Heart right ventricle (tissue), 16 donors: ENCODE data around the gene FCSK. TPM values are rescaled to one million over a fixed set of nuclear protein-coding genes. Genes with fewer than 3 reads are reported as not detected.
A peak's percentile ranks its signal among the peaks of the same experiment; 100 is the strongest.

Experiments
- ATAC-seq, 8 donors: fragments of 200-7000 bp; cut with Tn5 transposase; one replicate each; pipeline ENCODE4 v1.9.1; 2020; ENCODE audit warnings: mild to moderate bottlenecking in 8 of 8, moderate library complexity in 8 of 8, moderate number of reproducible peaks in 1 of 8
- DNase-seq, 2 donors: peaks; one replicate each; pipeline ENCODE4 v3.0.0-alpha.2; 2020
- H3K27ac ChIP-seq, 10 donors: fragments of 200-600 bp; sonication (generic) in 2 of 10; one replicate each; pipeline versions ENCODE4 v1.5.0 to v1.8.0; 2020 to 2022; ENCODE audit warnings: mild to moderate bottlenecking in 3 of 10
- H3K27me3 ChIP-seq, 7 donors: fragments of 200-600 bp; one replicate each; pipeline ENCODE4 v1.8.0; 2021 to 2022; ENCODE audit warnings: mild to moderate bottlenecking in 2 of 7
- H3K36me3 ChIP-seq, 9 donors: fragments of 200-600 bp; sonication (generic) in 1 of 9; one replicate each; pipeline versions ENCODE4 v1.5.0 to v1.8.0; 2020 to 2022; ENCODE audit warnings: mild to moderate bottlenecking in 2 of 9
- H3K4me1 ChIP-seq, 9 donors: fragments of 200-600 bp; sonication (generic) in 1 of 9; one replicate each; pipeline versions ENCODE4 v1.5.0 to v1.8.0; 2020 to 2022; ENCODE audit warnings: mild to moderate bottlenecking in 4 of 9
- H3K4me3 ChIP-seq, 10 donors: fragments of 200-600 bp; sonication (generic) in 2 of 10; one replicate each; pipeline versions ENCODE4 v1.5.0 to v1.8.0; 2020 to 2022; ENCODE audit warnings: mild to moderate bottlenecking in 7 of 10, moderate library complexity in 2 of 10
- H3K9me3 ChIP-seq, 11 donors: fragments of 200-600 bp in 10 of 11; sonication (generic) in 2 of 11; one replicate each; pipeline versions ENCODE4 v1.5.0 to v1.8.0; 2013 to 2022; ENCODE audit warnings: mild to moderate bottlenecking in 2 of 11, control low read depth in 1 of 11, moderate library complexity in 1 of 11
- CTCF ChIP-seq, 9 donors: fragments of 200-600 bp; sonication (generic) in 2 of 9; IDR thresholded peaks; one replicate each; pipeline versions ENCODE4 v1.5.0 to v1.8.0; 2021 to 2022; ENCODE audit warnings: antibody characterized with exemption in 9 of 9, mild to moderate bottlenecking in 5 of 9, moderate library complexity in 1 of 9
- WGBS, 2 donors: extraction: QIAGEN DNeasy Blood & Tissue Kit; methylation state at CpG; one replicate each; pipeline ENCODE4 v1.1.7; 2013; ENCODE audit warnings: inconsistent platforms in 1 of 2; 5-methylcytosine and 5-hydroxymethylcytosine counted together
- intact Hi-C, 10 donors: fragments of 100-400 bp; cut with DNase I; formaldehyde crosslinking; loops; one replicate each; pipeline versions ENCODE4 v1.11.1 to v1.14.2; 2022
- polyA plus RNA-seq, 2 donors: library from polyadenylated mRNA; stranded (reverse); fragments of 200-250 nt; gene quantifications; one replicate each; pipeline ENCODE4 v1.2.3, GENCODE V29; 2013
- total RNA-seq, 10 donors: library from RNA; stranded (reverse); fragmentation: NEBNext Ultra II Directional in 3 of 10; extraction: Animal tissue kit (Norgen Biotek cat#: 25700) in 3 of 10; gene quantifications; one replicate each; pipeline versions ENCODE4 v1.2.1 to v1.2.4, GENCODE V29; 2021 to 2023
- donor health status: Arrhythmogenic right ventricular cardiomyopathy.
- donor health status: ischemic (EF 13 %, LVEDD 7.1; RV severe dilation, severe dysfunction).
- donor health status: healthy with polysubstance abuse.
- donor health status: DM: no; HTN: yes; CAD: no.
- donor health status: DM: no; HTN: no; CAD: no.
- donor health status: ischemic (EF 25% LVEDD 6.9; RV normal size, moderate dysfunction).
- donor health status: ischemic (EF 25% LVEDD 5.7; RV mildly dilated, moderate dysfunction).
- donor health status: healthy.
- donor health status: DM: yes; HTN: yes; CAD: no.
- donor health status: Ischemic cardiomyopathy.
- donor health status: ischemic (EF 35%, LVEDD 5.7; RV mildly dilated, moderate dysfunction).
- donor health status: nonischemic (EF 11% LVEDD 7.7; RV severe dilation, severe dysfunction).
- donor health status: DM: yes; HTN: yes; CAD: no.
- donor health status: PGD.
- donor health status: ischemic (EF 29% LVEDD 5.4; RV normal size, mild dysfunction).
- donor health status: nonischemic (EF 23%, LVEDD 6.1; RV moderate dilation, normal function).

FCSK gene
- total and polyA plus RNA-seq, 12 donors: 6.3 to 15.4 (median 9.0) TPM

GRCh38 chr16:70421473-70422311, 32.7 kb upstream of the FCSK start:
- ATAC-seq (peak in 1 of 8 donors; percentile 19), DNase-seq (no peak)
- H3K4me3 ChIP-seq: no peak overlapping the region
- 93 to 94% methylated on average over 11 of the region's 11 CpGs for WGBS, 2 donors
- no peaks in the 10 kb centered on the region for H3K27me3 ChIP-seq
- H3K4me1 ChIP-seq: peaks cover 6 to 85% (median 63%) of the 10 kb centered on the region in 9 donors
- no peak for TF ChIP-seq CTCF (IDR thresholded peaks at IDR 0.05)
- intact Hi-C loops: no loop called here
- H3K27ac ChIP-seq: peak overlapping the region in 3 of 10 donors; percentile 29 to 91 (median 43)
- peaks cover 0 to 24% (median 0%) of the 10 kb centered on the region in 9 donors for H3K36me3 ChIP-seq
- H3K9me3 ChIP-seq: no peaks in the 10 kb centered on the region

DNA sequence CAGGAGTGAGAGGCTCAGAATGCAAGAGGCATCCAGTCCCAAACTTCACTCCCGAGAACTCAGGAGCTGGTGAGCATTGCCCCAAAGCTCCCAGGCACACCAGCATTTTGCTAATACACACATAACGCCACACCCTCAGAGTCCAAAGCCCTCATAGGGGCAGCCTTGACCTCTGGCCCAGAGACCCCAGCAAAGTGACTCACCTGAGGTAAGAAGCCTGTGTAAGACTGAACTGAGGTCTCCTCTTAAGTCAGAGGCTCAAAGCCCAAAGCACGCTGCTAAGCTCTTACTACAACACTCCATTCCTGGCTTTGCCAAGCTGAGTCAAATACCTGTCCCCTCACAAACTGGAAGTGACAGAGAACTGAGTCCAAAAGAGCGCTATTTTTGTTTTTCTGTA, 31.9 kb upstream of the FCSK start:
- H3K4me3 ChIP-seq: no peak overlapping the region
- DNase-seq (no peak), ATAC-seq (no peak)
- peaks cover 8 to 88% (median 65%) of the 10 kb centered on the region in 9 donors for H3K4me1 ChIP-seq
- peaks cover 0 to 24% (median 0%) of the 10 kb centered on the region in 9 donors for H3K36me3 ChIP-seq
- TF ChIP-seq CTCF (IDR thresholded peaks at IDR 0.05): no peak
- H3K27me3 ChIP-seq: no peaks in the 10 kb centered on the region
- 89 to 97% methylated on average over 4 of the region's 4 CpGs for WGBS, 2 donors
- H3K9me3 ChIP-seq: no peaks in the 10 kb centered on the region
- peak overlapping the region in 1 of 10 donors; percentile 91 for H3K27ac ChIP-seq
- intact Hi-C loops: no loop called here

GRCh38 chr16:70427786-70428177, 26.6 kb upstream of the FCSK start:
- no peak for ATAC-seq
- Histone ChIP-seq H3K9me3 (no peaks in the 10 kb centered on the region), H3K36me3 (peaks cover 0 to 11% (median 0%) of the 10 kb centered on the region in 9 donors), H3K27ac (peak overlapping the region; percentile 68 to 94 (median 88)), H3K27me3 (no peaks in the 10 kb centered on the region), H3K4me1 (peaks cover 41 to 93% (median 67%) of the 10 kb centered on the region in 9 donors), H3K4me3 (peak overlapping the region in 5 of 10 donors; percentile 0 to 10 (median 8))
- no peak for DNase-seq
- TF ChIP-seq CTCF (IDR thresholded peaks at IDR 0.05): no peak
- WGBS, 2 donors: 24 to 25% methylated on average over 4 of the region's 4 CpGs
- intact Hi-C loops: loop anchor here in 2 of 10 donors (2.0 to 5.0 kb wide), 2 partner anchors 45 to 47 kb away; no protein-coding TSS in a partner anchor

GRCh38 chr16:70428178-70428998, 26.0 kb upstream of the FCSK start:
- Histone ChIP-seq H3K27ac (peak overlapping the region; percentile 68 to 94 (median 88)), H3K4me3 (peak overlapping the region in 5 of 10 donors; percentile 0 to 12 (median 8)), H3K36me3 (peaks cover 0 to 11% (median 0%) of the 10 kb centered on the region in 9 donors), H3K9me3 (no peaks in the 10 kb centered on the region), H3K27me3 (no peaks in the 10 kb centered on the region), H3K4me1 (peaks cover 47 to 93% (median 68%) of the 10 kb centered on the region in 9 donors)
- no peak for TF ChIP-seq CTCF (IDR thresholded peaks at IDR 0.05)
- intact Hi-C loops: loop anchor here in 2 of 10 donors (2.0 to 5.0 kb wide), 2 partner anchors 46 to 48 kb away; no protein-coding TSS in a partner anchor
- DNase-seq: peak; percentile 96
- ATAC-seq: peak; percentile 85 to 94 (median 90)
- WGBS, 2 donors: 7 to 10% methylated on average over 9 of the region's 9 CpGs
